Progenitor cell of endocrine pancreas (in vitro differentiated cells): ENCODE measurements around the gene TBC1D17. TPM values are rescaled to one million over a fixed set of nuclear protein-coding genes. Genes with fewer than 3 reads are reported as not detected.

Source experiments
- DNase-seq: peaks from one replicate; pipeline ENCODE4 v3.0.0; 2021; ENCODE audit warnings: low spot score; ENCODE audit not compliant: unreplicated experiment
- H3K27ac Mint-ChIP-seq: 2 replicates; pipeline ENCODE4 v1.8.0; 2021; ENCODE audit warnings: mild to moderate bottlenecking, moderate library complexity, mixed read lengths
- H3K27me3 Mint-ChIP-seq: 2 replicates; pipeline ENCODE4 v1.8.0; 2021; ENCODE audit warnings: mixed read lengths
- H3K36me3 Mint-ChIP-seq: 2 replicates; pipeline ENCODE4 v1.8.0; 2022; ENCODE audit warnings: mixed read lengths; ENCODE audit not compliant: insufficient read depth
- H3K4me1 Mint-ChIP-seq: 2 replicates; pipeline ENCODE4 v1.8.0; 2021; ENCODE audit warnings: low read depth, mixed read lengths
- H3K4me3 Mint-ChIP-seq: 2 replicates; pipeline ENCODE4 v1.8.0; 2021; ENCODE audit warnings: low read depth, mild to moderate bottlenecking, moderate library complexity, mixed read lengths
- H3K9me3 Mint-ChIP-seq: 2 replicates; pipeline ENCODE4 v1.8.0; 2021; ENCODE audit warnings: low read depth, mixed read lengths
- total RNA-seq: library from RNA; stranded (reverse); gene quantifications from 2 replicates; pipeline ENCODE4 v1.2.1, GENCODE V29; 2021
- TF ChIP-seq, protein P1 (sequence below): fragments of 200-600 bp; sonication (generic); IDR thresholded peaks from one replicate; pipeline ENCODE4 v1.5.0; 2021; ENCODE audit warnings: antibody characterized with exemption, mild to moderate bottlenecking; ENCODE audit not compliant: unreplicated experiment

Gene TBC1D17
- total RNA-seq, 1 donor from 2014 or later: 44.6 TPM

DNA sequence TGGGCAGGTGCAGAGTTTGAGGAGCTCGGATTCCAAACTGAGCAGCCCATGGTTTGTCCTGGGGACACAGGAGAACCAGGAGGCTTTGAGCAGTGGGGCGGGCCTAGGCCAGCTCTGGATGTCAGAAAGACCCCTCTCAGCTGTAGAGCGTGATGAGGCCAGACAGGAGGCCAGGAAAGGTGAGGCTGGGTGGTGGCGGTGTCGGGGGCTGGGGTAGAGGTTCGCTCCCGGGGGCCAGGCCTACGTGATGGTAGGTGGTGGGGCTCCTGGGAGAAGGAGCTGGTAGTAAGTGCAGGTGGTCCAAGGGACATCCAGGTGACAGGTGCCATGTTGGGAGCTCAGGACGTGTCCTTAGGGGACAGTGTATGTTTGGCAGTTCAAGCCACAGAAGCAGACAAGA is 40.1 kb upstream of the TBC1D17 start:
- Mint-ChIP-seq H3K4me3 (no peak overlapping the region), H3K9me3 (no peaks in the 10 kb centered on the region), H3K27me3 (no peaks in the 10 kb centered on the region), H3K4me1 (no peaks in the 10 kb centered on the region), H3K27ac (no peak overlapping the region), H3K36me3 (peaks cover 41% of the 10 kb centered on the region)
- no peak for DNase-seq
- TF ChIP-seq, protein P1, sequence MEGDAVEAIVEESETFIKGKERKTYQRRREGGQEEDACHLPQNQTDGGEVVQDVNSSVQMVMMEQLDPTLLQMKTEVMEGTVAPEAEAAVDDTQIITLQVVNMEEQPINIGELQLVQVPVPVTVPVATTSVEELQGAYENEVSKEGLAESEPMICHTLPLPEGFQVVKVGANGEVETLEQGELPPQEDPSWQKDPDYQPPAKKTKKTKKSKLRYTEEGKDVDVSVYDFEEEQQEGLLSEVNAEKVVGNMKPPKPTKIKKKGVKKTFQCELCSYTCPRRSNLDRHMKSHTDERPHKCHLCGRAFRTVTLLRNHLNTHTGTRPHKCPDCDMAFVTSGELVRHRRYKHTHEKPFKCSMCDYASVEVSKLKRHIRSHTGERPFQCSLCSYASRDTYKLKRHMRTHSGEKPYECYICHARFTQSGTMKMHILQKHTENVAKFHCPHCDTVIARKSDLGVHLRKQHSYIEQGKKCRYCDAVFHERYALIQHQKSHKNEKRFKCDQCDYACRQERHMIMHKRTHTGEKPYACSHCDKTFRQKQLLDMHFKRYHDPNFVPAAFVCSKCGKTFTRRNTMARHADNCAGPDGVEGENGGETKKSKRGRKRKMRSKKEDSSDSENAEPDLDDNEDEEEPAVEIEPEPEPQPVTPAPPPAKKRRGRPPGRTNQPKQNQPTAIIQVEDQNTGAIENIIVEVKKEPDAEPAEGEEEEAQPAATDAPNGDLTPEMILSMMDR: no peak

DNA sequence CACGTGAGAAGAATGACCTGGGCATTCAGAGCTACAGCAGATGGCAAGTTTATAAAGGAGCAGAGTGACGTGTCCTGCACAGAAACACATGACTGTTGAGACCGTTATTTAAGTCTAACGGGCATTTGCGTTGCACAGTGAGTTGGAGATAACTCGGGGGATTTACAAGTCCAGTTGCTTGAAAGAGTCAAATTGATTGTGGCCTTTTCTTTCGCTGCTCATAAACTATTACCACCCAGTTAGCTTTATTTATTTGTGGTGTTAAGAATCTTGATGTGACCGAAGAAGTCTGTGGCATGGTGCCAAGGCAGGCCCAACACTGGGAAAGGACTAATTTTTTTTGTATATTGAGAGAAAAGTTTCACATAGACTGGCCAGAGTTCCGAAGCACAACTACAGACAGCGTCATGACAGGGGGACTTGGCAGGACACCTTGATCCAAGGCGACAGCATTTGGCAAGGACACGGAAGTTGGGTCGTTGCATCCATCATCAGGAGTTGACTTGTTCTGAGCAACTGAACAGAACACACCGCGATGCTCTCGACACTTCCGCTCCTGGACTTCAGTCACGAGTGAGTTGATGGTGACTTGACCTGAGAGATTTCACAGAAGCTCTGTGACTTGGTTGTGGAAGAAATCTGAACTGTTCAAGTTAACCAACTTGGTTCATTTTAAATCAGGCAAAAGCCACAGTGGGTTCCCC is 38.5 kb upstream of the TBC1D17 start:
- H3K27me3 Mint-ChIP-seq: no peaks in the 10 kb centered on the region
- no peaks in the 10 kb centered on the region for H3K9me3 Mint-ChIP-seq
- TF ChIP-seq, protein P1: no peak
- H3K4me1 Mint-ChIP-seq: no peaks in the 10 kb centered on the region
- peak overlapping the region; percentile 22 for H3K27ac Mint-ChIP-seq
- no peak overlapping the region for H3K4me3 Mint-ChIP-seq
- H3K36me3 Mint-ChIP-seq: peaks cover 39% of the 10 kb centered on the region
- DNase-seq: no peak

DNA sequence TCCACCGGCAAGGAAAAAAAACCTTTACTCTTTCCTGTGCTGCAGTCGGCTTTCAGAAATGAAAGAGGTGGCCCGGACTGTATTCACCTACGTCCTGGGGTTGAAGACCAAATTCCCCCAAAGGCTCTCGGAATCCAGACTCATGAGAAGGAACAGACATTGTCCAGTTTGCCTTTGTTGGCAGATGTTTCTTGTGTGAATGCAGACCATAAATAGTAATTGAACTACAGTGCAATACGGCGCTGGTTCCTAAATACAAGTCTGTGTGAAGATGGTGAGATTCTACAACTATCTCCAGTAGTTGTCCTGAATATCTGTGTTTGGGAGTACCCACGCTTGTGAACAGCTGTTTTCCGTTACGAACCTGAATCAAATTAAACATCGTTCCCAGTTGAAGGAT is 37.8 kb upstream of the TBC1D17 start:
- Mint-ChIP-seq H3K4me1 (no peaks in the 10 kb centered on the region), H3K36me3 (peaks cover 38% of the 10 kb centered on the region), H3K27ac (no peak overlapping the region), H3K9me3 (no peaks in the 10 kb centered on the region), H3K27me3 (no peaks in the 10 kb centered on the region), H3K4me3 (no peak overlapping the region)
- TF ChIP-seq, protein P1: no peak
- DNase-seq: no peak

DNA sequence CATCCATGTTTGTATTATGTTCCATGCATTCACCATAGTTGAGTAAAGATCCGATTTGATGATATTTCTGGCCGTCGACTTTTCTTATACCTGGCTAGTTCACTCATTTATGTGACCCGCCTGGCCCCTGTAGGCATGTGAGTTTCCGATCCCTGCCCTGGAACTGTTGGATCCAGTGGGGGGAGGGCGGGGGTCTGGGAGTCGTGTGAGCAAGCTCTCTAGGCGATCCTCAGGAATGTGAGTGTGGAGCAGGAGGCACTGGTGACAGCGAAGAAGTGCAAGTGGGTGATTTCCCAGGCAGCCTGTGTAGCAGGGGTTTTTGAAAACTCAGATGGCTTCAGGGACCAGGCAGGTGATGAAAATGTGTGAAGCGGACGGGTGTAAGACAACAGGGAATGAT is 37.2 kb upstream of the TBC1D17 start:
- Mint-ChIP-seq H3K9me3 (no peaks in the 10 kb centered on the region), H3K36me3 (peaks cover 36% of the 10 kb centered on the region), H3K27me3 (no peaks in the 10 kb centered on the region), H3K4me3 (no peak overlapping the region), H3K27ac (no peak overlapping the region), H3K4me1 (peaks cover 3% of the 10 kb centered on the region)
- TF ChIP-seq, protein P1: no peak
- DNase-seq: no peak

DNA sequence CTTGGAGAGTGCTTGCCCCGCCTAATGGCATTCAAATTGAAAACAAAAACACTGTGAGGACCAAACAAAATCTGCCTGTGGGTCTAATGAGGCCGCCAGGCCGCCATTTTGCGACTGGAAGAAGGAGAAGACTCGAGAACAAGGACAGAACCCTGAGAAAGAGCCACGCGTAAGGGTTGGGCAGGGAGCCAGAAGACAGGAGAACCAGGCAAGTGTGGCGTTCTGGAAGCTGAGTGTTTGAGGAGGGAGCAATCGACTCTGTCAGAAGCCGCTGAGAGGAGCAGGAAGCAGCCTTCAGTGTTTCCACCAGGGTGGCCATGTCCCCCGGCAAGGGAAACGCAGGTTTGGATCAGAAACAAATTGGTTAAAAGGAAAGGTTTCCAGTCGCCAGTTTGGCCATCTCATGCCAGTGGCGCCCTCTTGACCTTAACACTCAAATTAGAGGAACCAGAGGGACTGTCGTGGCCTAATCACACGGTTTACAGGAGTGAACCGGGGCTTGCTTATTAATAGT is 36.7 kb upstream of the TBC1D17 start:
- H3K27me3 Mint-ChIP-seq: no peaks in the 10 kb centered on the region
- no peak overlapping the region for H3K4me3 Mint-ChIP-seq
- DNase-seq: no peak
- H3K27ac Mint-ChIP-seq: no peak overlapping the region
- H3K4me1 Mint-ChIP-seq: peaks cover 5% of the 10 kb centered on the region
- H3K36me3 Mint-ChIP-seq: peaks cover 36% of the 10 kb centered on the region
- TF ChIP-seq, protein P1: no peak
- H3K9me3 Mint-ChIP-seq: no peaks in the 10 kb centered on the region
